HG02678 (cell line): ENCODE data around the gene CRYZL1.
"Not testable (repeated sequence)": the region's sequence is repeated elsewhere in the genome, so short reads cannot be mapped to it uniquely, and the experiment has no call there.

Experiments
- ATAC-seq: cut with Tn5 transposase; IDR thresholded peaks from one replicate; pipeline ENCODE4 v1.9.1; 2021; ENCODE audit warnings: mild to moderate bottlenecking, moderate library complexity; ENCODE audit not compliant: unreplicated experiment

The CRYZL1 gene

DNA sequence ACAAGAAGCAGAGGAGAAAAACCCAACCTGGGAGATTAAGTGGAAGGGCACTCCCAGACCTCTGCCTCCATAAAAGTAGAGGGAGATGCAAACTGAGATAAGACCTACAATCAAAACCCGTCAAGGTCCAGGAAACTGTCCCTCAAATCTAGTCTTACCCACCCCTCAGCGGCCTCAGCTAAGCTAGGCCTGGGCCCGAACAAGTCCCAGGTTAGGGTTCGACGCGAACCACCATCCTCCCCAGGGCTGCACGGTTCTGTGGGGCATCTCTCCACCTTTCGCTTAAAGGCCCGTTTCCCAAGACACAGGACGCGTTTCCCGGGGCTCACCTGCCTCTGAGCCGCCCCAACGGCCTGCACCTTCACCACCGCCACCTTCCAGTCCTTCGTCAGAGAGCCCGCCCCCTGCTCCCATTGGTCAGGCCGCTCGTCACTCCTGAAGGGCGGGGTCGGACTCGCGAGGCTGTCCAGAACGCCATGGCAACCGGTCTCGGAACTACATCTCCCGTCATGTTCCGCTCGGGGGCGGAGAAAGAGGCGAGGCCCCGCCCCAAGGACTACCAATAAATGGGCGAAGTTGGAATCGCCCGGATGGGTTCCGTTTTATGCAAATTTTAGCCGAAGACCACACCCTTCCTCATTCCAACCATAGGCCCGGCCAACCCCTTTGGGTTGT, at the start of gene CRYZL1:
Gene CRYZL1 (minus strand): TSS at position 390 of the 675 bp plus-strand sequence. CDS start 10,190 bp downstream, outside the sequence.
- peak; percentile 79 for ATAC-seq

DNA sequence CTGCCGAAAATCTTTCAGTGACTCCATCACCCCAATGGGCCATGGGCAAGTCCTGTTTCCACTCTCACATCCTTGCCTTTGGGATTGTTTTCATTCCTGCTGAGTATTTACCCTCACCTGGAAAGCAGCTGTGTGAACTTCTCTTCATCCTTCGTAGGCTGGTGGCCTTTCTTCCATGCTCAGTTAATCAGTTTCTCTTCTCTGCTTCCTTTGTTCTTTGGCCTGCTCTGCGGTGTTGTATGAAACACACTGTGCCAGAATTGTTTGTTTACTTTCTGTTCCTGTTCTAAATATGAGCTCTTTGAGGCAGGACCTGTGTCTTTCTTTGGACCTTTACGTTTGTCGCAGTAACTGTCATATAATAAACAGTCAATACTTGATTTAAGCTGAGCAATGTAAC, 49.3 kb upstream of the CRYZL1 start:
- ATAC-seq = no peak

DNA sequence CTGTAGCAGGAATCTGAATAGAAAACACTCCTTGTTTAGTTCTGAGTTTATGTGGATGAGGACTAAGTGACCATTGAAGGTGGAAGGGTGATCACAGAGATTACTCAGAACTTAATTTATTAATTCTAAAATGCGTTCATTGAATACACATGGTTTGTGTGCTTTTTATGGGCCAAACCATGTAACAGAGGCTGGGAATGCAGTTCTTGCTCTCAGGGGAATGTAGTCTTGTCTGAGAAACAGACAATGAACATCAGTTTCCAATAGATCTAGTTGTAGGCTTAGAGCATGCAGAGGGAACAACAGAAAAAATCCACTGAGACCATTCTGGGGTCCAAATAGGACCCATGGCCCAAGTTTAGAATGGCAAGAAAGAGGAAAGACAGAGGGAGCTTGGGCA, 46.8 kb upstream of the CRYZL1 start:
- ATAC-seq = no peak

DNA sequence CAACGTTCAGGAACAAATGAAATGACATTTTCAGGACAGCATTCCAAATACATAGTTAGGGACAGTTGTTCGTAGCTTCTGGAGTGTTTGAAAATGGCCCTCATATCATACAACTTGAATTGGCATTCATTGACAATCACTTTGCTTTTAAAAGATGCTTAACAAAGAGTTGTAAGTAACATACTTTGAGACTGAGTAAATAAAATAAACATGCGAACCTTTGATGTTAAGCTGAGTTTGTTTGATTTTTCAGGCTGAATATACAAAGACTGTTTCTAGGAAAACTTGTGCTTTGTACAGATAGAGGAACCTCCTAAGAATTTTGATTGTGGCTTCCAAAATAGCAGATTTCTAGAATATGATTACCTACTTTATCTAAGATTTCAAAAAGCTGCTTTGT, 46.1 kb upstream of the CRYZL1 start:
- no peak for ATAC-seq

DNA sequence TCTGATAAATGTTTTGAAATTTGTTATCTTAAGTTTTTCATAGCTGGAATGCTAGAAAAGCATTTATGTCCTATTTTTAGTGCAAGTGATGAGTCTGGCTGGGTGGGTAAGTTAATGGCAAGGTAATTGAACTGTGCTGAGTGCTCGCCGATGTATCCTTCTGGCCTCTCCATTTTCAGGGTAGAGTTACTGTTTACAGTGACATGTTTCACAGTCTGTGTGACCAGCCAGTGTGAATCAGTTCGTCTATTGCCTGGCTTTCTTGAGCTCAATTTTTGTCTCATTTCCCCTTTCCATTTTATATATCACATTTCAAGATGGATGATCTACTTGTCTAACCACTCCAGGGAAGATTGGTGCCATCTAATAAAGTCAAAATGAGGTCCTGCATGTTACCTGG, 44.8 kb upstream of the CRYZL1 start:
- ATAC-seq = no peak

DNA sequence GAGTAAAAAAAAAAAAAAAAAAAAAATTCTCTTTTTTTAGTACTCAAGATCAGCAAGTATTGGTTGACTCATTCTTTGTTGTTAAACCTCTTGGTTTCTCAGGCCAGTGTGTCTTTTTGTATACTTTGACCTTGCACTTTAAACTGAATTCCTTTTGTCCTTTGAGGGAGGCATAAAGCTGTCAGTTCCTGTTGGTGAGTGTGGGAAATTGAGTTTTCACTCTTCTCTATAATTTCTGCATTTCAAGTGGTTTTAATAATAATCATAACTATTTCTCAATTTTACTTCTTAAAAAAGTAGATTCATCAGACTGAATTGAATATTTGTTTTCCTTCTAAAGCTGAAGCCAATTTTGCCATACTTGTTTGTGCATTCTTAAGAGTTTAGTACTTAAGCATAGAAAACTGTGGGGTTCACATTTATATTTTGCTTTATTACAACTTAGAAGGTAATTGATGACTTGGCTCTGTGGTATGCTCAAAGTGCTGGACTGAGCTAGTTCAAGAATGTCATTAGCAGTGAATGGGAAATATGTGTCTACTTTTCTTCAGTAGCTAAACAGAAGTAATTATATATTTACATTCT, 44.2 kb upstream of the CRYZL1 start:
- ATAC-seq = no peak

DNA sequence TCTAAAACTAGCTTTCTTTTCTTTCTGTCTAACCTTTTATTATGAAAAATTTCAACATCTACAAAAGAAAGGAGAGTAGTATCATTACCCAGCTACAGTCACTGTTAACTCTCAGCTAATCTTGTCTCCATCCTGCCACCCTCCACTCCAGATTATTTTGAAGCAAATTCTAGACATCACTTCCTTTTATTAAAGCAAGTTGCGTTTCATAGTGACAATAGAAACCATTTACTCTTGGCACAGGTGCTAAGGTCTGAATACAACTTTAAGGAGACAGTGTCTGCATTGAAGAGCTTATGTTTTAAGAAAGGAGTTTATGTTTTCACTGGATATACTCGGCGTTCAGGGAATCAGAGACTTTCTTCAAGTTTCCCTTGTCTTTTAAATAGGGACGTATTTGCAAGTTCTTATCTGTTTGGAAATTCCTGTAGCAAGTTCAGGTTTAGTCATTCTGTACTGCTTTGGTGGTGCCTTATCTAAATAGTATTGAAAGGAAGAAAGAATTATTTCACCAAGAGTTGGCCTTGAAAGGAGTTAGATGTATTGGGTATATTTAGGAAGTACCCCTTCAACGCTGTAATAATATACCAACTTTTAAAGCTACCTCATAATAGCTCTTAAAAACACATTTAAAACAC, 43.5 kb upstream of the CRYZL1 start:
- no peak for ATAC-seq

DNA sequence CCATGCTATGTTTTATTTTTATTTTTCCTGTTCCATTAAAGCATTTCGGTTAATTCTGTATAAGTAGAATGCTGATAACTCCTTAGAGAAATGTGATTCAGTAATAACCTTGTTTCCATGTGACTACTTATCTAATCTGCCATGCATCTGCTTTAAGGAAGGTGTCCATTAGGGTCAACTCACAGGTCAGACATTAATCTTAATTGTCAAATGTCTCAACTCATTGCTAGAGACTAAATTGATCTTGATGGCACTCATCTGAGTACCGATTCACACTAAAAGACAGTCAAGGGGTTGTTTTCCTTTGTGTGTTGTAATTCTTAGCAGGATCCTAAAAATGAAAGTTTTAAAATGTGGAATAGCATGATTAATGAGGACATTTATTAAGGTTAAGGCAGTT, 42.5 kb upstream of the CRYZL1 start:
- no peak for ATAC-seq

DNA sequence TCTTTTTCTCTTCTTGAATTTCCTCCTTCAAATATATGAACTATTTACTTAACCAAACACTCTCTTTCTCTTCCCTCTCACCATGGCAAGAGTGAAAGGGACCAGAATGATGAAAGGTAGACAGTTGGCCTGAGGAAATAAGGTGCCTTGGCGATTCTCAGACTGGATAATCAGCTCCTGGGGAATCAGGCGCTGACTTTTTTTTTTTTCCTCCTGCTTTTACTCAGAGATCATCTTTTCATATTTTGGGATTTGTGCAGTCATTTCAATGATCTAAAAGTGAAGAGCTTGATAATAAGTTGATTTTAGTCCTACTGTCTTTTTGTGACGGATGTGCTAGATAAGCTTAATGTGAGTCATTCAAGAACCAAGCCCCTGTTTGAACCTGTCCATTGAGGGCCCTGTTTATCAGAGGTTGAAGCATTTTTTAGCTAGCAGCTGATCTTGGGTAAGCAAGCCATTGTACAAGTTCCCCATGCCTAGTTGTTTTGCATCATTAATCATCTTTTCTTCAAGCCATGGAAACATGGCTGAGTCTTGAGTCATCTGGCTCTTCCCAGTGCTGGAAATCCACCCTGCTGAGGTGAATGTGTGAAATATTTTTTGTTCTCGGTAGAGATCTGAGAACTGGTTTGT, 41.6 kb upstream of the CRYZL1 start:
- ATAC-seq = no peak

DNA sequence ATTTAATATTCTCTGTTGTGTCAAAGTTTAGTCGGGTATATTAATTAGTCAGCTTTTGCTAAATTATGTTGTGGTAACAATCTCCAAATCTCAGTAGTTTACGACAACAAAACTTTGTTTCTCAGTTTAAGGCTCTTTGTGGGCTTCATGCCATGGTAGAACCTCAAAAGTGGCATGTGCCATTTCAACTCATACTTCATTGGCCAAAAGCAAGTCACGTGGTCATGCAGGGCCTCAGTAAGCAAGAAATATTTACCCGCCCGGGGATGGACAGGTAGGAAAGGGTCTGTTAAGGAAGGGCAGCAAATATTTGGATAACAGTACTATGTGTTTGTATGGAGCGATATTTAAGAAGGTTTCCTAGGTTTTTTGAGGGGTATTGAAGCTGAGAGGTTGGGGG, 39.3 kb upstream of the CRYZL1 start:
- no peak for ATAC-seq

DNA sequence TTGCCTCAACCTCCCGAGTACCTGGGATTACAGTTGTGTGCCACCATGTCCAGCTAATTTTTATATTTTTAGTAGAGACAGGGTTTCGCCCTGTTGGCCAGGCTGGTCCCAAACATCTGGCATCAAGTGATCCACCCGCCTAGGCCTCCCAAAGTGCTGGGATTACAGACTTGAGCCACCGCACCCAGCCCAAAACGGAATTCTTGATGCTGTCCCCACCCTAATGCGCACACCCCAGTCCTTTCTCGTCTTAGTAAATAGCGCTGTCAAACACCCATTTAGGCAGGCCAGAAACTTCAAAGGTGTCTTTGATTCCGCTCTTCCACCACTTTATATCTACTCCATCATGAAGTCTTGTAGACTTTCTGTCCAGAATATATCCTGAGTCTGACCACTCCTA, 35.9 kb upstream of the CRYZL1 start:
- ATAC-seq = no peak

DNA sequence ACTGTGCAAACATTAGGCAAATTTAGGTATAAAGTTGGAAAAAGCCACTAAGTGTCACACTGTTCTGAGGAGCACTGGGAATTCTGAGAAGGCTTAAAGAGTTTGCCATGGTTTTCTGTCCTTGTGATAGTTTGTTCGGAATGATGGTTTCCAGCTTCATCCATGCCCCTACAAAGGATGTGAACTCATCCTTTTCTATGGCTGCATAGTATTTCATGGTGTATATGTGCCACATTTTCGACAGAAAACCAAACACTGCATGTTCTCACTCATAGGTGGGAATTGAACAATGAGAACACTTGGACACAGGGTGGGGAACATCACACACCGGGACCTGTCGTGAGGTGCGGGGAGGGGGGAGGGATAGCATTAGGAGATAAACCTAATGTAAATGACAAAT, 35.1 kb upstream of the CRYZL1 start:
- not testable (repeated sequence) for ATAC-seq

DNA sequence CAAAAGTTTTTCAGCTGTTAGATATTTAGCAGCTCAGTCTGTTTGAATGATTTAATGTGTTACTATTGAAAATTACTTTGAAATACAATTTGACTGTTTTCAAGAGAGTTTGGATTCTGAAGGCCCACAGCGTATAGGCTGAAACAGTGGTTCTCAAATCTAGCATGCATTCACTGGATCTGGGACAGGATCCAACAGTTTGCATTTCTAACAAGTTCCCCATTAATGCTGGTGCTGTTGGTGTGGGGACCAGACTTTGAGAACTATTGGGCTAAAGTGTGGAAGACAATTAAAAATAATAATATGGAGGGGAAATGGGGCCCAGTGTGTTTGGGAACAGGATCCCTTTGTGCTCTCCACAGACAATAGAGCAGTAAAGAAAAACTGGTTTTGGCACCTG, 32.7 kb upstream of the CRYZL1 start:
- no peak for ATAC-seq

DNA sequence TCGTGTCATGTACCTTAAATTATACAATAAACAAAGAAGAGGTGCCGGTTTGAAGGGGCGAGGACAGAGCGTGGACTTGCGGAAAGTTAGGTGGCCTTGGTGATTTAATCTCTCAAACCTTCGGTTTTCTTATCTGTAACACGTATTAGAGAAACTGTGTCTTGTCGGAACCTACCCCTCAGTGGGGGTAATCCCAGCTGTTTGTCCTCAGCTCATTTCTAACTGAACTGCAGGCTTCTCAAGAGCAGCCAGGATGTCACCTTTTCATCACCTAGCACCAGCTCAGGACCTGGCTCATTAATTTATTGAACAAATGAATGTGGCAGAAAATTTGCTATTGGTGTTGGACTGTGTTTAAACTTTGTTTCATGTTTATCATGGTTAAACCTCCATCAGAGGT, 31.9 kb upstream of the CRYZL1 start:
- ATAC-seq = no peak

DNA sequence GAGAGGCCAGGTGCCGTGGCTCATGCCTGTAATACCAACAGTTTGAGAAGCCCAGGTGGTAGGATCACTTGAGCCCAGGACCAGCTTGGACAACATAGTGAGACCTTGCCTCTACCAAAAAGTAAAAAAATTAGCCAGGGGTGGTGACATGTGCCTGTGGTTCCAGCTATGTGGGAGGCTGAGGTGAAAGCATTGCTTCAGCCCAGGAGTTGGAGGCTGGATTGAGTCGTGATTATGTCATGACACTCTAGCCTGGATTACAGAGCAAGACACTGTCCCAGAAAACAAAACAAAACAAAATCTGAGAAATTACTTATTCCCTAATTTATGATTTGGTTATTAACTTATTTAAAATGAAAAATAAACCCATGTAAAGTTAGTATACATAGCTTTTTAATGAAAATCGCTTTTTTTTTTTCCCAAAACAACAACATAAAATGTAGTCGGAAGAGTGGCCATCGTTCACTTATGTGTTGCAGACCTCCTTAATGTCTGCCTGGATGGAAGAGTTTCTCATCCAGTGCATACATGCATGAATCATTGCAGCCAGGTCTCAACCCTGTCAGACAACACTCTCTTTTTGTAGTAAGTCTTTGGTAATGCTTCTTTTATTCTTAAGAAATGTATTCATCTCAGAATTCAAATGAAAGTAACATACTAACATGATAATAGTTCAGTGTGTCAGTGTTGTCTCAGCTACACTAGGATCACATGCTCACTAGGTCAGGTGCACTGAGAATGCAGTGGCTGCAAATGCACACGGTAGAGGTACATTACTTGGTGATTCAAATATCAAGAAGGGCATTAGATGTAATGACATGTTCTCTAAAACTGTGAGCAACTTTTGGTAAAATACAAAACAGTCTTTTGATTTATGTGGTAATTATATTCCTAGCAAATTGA, 28.8 kb upstream of the CRYZL1 start:
- no peak for ATAC-seq

DNA sequence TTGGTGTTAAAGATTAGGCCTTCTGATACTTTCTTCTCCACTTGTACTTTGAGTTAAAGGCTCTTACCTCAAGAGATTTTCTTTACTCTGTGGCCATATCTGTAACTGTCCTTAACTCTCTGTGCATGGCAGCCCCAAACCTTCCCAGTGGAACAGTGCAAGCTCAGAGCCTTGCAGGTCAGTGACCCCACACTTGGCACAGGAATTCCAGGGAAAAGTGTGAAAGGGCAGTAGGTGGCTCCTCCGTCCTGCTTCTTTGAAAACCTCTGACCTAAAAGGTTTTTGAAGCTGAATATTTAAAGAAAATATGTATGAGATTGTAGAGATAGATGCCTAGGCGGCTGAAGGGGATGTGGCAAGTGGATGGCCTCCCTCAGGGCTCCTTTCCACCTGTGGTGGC, 27.1 kb upstream of the CRYZL1 start:
- no peak for ATAC-seq

DNA sequence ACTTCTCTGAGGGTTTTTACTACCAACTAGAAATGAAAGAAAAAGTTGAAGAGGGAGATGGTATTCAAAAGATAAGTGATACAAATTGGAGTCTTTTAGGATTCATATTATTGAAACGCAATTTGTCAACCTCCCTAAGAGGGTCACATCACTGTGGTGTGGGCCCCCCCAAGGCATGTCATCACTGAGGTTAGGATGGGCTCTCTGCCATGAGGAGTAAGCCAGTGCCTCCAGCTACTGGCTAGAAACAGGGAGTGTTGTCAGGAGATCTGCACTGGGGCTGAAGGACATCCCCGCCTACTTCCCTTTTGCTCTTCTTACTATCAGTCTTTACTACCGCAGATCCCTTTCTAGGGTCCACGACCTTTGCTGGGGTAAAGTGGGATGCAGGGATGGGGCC, 26.6 kb upstream of the CRYZL1 start:
- ATAC-seq = no peak

DNA sequence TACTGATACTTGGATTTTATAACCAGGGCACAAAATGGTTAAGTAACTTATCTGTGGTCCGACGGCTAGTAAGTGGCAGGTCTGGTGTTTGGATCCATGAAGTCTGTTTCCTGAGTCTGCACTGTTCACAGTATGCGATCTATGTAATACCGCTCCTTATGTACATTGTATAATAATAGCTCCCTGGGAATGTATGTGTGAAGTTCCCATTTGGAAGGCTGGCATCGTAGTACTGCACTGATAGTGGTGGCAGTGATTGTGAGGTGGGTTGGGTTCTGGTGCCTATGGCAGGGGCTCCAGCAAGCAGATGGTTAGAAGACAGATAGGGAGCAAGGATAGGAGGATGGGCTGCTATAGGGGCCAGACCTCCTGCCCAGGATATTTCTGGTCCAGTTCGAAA, 26.1 kb upstream of the CRYZL1 start:
- no peak for ATAC-seq

DNA sequence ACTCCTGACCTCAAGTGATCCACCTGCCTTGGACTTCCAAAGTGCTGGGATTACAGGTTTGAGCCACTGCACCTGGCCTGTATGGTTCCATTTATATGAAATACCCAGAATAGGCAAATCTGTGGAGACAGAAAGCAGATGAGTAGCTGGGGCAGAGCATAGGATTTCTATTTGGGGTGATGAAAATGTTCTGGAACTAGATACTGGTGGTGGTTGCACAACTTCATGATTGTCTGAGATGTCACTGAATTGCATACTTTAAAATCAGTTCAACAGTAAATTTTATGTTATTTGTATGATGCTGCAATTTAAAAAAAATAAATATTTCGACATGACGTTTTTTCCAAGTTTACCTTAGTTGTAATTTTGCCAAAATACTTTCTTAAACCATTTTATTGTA, 24.6 kb upstream of the CRYZL1 start:
- no peak for ATAC-seq

DNA sequence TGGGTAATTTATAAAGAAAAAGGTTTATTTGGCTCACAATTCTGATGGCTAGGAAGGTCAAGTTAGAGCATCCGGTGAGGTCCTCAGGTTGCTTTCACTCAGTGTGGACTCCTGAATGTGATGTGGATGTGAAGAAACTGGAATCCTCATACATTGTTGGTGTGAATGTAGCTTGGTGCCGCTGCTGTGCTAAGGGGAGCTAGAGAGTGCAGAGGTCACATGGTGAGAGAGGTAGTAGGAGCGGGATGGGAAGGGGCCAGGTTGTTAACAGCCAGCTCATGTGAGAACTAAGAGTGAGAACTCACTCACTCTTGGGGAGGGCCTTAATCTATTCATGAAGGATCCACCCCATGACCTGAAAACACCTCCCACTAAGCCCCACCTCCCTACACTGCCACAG, 22.6 kb upstream of the CRYZL1 start:
- ATAC-seq = no peak

DNA sequence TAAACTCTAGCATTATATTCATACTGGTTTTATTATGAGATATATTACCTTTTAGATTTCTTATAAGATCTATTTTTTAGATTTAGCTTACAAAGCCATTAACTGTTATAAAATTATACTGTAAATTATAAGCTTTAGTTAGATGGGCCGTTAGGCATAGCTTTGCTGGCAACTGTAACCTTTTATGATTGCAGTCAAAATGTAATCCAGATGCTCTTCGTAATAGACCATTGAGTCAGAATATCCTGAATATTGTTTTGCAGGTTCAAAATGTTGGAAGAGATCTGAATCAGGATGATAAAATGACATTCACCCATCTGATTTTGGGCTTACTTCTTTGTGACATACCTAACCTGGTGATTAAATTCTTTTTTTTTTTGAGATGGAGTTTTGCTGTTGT, 21.7 kb upstream of the CRYZL1 start:
- no peak for ATAC-seq
